ENCODE data around the gene IQCE. TPM values are rescaled to one million over a fixed set of nuclear protein-coding genes. Genes with fewer than 3 reads are reported as not detected.
"Not testable (repeated sequence)": the region's sequence is repeated elsewhere in the genome, so short reads cannot be mapped to it uniquely, and the experiment has no call there.

Gene IQCE
- total and polyA plus RNA-seq, 2 donors (not counting 1 experiment from before 2014, with no cell fraction given) = 5.3 to 8.3 TPM

DNA sequence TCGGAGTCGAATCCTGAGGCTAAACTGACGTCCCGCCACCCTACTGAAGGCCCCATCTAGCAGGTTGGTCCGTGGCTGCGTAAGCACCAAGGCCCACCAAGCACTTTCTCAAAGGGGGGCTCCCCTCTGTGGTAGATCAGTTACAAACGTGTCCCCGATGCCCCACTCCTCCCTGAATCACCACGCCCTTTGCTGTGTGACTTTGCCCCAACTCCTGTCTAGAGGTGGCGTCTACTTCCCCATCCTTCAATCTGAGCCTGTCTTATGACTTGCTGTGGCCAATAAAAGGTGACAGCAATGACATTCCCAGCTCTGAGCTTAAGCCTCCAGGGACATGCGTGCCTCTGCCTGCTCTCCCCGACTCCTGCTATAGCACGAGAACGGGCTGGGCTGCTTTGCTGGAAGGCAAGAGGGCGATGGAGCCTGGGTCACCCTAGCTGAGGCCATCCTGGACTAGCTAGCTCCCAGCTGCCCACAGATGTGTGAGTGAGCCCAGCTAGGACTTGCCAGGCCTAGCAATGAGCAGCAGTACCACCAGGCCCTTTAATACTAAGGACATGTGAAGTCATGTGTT, 26.5 kb upstream of the IQCE start:
- not testable (repeated sequence) for H3K9me3 ChIP-seq (ENCODE audit: control insufficient read depth, insufficient read depth, low read depth, low read length); H3K79me2 ChIP-seq (ENCODE audit: control insufficient read depth, insufficient read depth, low read length); H3K36me3 ChIP-seq (ENCODE audit: control insufficient read depth, insufficient read depth, low read length); H3K9ac ChIP-seq (ENCODE audit: insufficient read depth, low read length); H3K27ac ChIP-seq (ENCODE audit: insufficient read depth, low read length); DNase-seq (ENCODE audit: low read depth in 2 of 2); H4K20me1 ChIP-seq (ENCODE audit: control insufficient read depth, extremely low read depth, insufficient read depth, low read length); H3K4me2 ChIP-seq (ENCODE audit: extremely low read depth, insufficient read depth, low read length); H2AFZ ChIP-seq (ENCODE audit: low read length); H3K4me3 ChIP-seq (replicated peaks in 1 of 4; ENCODE audit: control extremely low read depth in 1 of 4, insufficient read depth in 1 of 4, low read depth in 3 of 4, low read length in 4 of 4); H3K27me3 ChIP-seq (ENCODE audit: control insufficient read depth, insufficient read depth, low read length)
- H3K4me1 ChIP-seq (ENCODE audit: control insufficient read depth, extremely low read depth, insufficient read depth, low read length) = peaks cover 25% of the 10 kb centered on the region

DNA sequence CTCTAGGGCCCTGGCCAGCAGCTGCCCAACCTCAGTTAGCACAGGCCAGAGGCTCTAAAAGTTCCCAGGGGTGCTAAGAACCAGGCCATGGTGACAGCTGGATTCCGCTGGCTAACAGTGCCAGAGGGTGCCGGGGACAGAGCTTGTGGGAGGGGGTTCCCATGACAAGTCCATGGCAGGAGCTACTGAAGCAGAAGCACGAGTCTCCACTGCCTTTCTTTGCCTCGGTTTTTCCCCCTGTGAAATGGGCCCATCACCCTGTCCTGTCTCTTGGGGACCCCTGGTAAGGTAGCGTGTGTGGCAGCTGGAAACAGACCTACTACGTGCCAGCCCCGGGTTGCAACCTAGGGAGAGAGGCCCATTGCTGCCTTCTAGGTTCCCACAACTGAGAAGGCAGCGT, 26.0 kb upstream of the IQCE start:
- not testable (repeated sequence) for H3K36me3 ChIP-seq (ENCODE audit: control insufficient read depth, insufficient read depth, low read length); H2AFZ ChIP-seq (ENCODE audit: low read length); H3K9me3 ChIP-seq (ENCODE audit: control insufficient read depth, insufficient read depth, low read depth, low read length); DNase-seq (ENCODE audit: low read depth in 2 of 2); H3K4me2 ChIP-seq (ENCODE audit: extremely low read depth, insufficient read depth, low read length); H3K27ac ChIP-seq (ENCODE audit: insufficient read depth, low read length); H3K9ac ChIP-seq (ENCODE audit: insufficient read depth, low read length); H3K27me3 ChIP-seq (ENCODE audit: control insufficient read depth, insufficient read depth, low read length); H4K20me1 ChIP-seq (ENCODE audit: control insufficient read depth, extremely low read depth, insufficient read depth, low read length); H3K79me2 ChIP-seq (ENCODE audit: control insufficient read depth, insufficient read depth, low read length); H3K4me3 ChIP-seq (replicated peaks in 1 of 4; ENCODE audit: control extremely low read depth in 1 of 4, insufficient read depth in 1 of 4, low read depth in 3 of 4, low read length in 4 of 4)
- H3K4me1 ChIP-seq (ENCODE audit: control insufficient read depth, extremely low read depth, insufficient read depth, low read length) = peaks cover 21% of the 10 kb centered on the region

DNA sequence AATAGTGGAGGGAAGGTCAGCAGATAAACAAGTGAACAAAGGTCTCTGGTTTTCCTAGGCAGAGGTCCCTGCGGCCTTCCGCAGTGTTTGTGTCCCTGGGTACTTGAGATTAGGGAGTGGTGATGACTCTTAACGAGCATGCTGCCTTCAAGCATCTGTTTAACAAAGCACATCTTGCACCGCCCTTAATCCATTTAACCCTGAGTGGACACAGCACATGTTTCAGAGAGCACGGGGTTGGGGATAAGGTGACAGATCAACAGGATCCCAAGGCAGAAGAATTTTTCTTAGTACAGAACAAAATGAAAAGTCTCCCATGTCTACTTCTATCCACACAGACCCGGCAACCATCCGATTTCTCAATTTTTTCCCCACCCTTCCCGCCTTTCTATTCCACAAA, 25.2 kb upstream of the IQCE start:
- not testable (repeated sequence) for H3K36me3 ChIP-seq (ENCODE audit: control insufficient read depth, insufficient read depth, low read length); H3K27ac ChIP-seq (ENCODE audit: insufficient read depth, low read length); H3K4me2 ChIP-seq (ENCODE audit: extremely low read depth, insufficient read depth, low read length); H2AFZ ChIP-seq (ENCODE audit: low read length); H4K20me1 ChIP-seq (ENCODE audit: control insufficient read depth, extremely low read depth, insufficient read depth, low read length); H3K4me3 ChIP-seq (replicated peaks in 1 of 4; ENCODE audit: control extremely low read depth in 1 of 4, insufficient read depth in 1 of 4, low read depth in 3 of 4, low read length in 4 of 4); H3K79me2 ChIP-seq (ENCODE audit: control insufficient read depth, insufficient read depth, low read length); H3K27me3 ChIP-seq (ENCODE audit: control insufficient read depth, insufficient read depth, low read length); H3K9ac ChIP-seq (ENCODE audit: insufficient read depth, low read length); H3K9me3 ChIP-seq (ENCODE audit: control insufficient read depth, insufficient read depth, low read depth, low read length); DNase-seq (ENCODE audit: low read depth in 2 of 2)
- peaks cover 14% of the 10 kb centered on the region for H3K4me1 ChIP-seq (ENCODE audit: control insufficient read depth, extremely low read depth, insufficient read depth, low read length)

DNA sequence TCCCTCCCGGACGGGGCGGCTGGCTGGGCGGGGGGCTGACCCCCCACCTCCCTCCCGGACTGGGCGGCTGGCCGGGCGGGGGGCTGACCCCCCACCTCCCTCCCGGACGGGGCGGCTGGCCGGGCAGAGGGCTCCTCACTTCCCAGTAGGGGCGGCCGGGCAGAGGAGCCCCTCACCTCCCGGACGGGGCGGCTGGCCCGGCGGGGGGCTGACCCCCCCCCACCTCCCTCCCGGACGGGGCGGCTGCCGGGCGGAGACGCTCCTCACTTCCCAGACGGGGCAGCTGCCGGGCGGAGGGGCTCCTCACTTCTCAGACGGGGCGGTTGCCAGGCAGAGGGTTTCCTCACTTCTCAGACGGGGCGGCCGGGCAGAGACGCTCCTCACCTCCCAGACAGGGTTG, 24.6 kb upstream of the IQCE start:
- not testable (repeated sequence) for H3K27me3 ChIP-seq (ENCODE audit: control insufficient read depth, insufficient read depth, low read length); H2AFZ ChIP-seq (ENCODE audit: low read length); H3K9ac ChIP-seq (ENCODE audit: insufficient read depth, low read length); H4K20me1 ChIP-seq (ENCODE audit: control insufficient read depth, extremely low read depth, insufficient read depth, low read length); DNase-seq (ENCODE audit: low read depth in 2 of 2); H3K4me3 ChIP-seq (replicated peaks in 1 of 4; ENCODE audit: control extremely low read depth in 1 of 4, insufficient read depth in 1 of 4, low read depth in 3 of 4, low read length in 4 of 4); H3K4me2 ChIP-seq (ENCODE audit: extremely low read depth, insufficient read depth, low read length); H3K9me3 ChIP-seq (ENCODE audit: control insufficient read depth, insufficient read depth, low read depth, low read length); H3K27ac ChIP-seq (ENCODE audit: insufficient read depth, low read length); H3K79me2 ChIP-seq (ENCODE audit: control insufficient read depth, insufficient read depth, low read length); H3K36me3 ChIP-seq (ENCODE audit: control insufficient read depth, insufficient read depth, low read length)
- H3K4me1 ChIP-seq (ENCODE audit: control insufficient read depth, extremely low read depth, insufficient read depth, low read length) = peaks cover 13% of the 10 kb centered on the region

DNA sequence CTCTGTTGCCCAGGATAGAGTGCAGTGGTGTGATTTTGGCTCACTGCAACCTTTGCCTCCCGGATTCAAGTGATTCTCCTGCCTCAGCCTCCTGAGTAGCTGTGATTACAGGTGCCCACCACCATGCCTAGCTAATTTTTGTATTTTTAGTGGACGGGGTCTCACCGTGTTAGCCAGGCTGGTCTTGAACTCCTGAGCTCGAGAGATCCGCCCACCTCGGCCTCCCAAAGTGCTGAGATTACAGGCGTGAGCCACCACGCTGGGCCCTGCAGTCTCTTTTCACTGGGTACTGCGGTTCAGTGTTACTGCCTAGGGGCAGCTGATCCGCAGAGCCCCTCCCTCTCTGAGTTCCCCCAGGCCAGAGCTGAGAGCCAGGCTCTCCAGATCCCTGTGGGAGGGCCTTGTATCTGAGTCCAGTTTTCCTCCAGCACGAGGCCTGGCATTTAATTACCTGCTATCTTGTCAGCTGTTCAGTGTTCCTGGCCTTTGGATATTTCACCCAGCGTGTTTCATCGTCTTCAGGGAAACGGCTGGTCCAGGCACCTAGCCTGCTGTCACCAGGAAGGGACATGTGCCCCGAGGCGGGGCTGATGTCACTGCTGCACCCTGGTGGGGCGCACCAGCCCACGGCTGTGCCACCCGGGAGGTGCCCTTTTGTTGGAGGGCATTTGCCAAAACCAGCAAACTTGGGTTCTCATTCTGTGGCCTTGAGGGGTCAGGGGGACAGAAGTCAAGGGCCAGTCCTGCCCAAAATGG, 22.7 kb upstream of the IQCE start:
- H3K4me2 ChIP-seq (ENCODE audit: extremely low read depth, insufficient read depth, low read length); H4K20me1 ChIP-seq (ENCODE audit: control insufficient read depth, extremely low read depth, insufficient read depth, low read length); H3K27ac ChIP-seq (ENCODE audit: insufficient read depth, low read length); DNase-seq (ENCODE audit: low read depth in 2 of 2); H3K4me3 ChIP-seq (replicated peaks in 1 of 4; ENCODE audit: control extremely low read depth in 1 of 4, insufficient read depth in 1 of 4, low read depth in 3 of 4, low read length in 4 of 4); H3K9me3 ChIP-seq (ENCODE audit: control insufficient read depth, insufficient read depth, low read depth, low read length); H2AFZ ChIP-seq (ENCODE audit: low read length); H3K4me1 ChIP-seq (ENCODE audit: control insufficient read depth, extremely low read depth, insufficient read depth, low read length); H3K9ac ChIP-seq (ENCODE audit: insufficient read depth, low read length); H3K27me3 ChIP-seq (ENCODE audit: control insufficient read depth, insufficient read depth, low read length); H3K79me2 ChIP-seq (ENCODE audit: control insufficient read depth, insufficient read depth, low read length): not testable (repeated sequence)
- H3K36me3 ChIP-seq (ENCODE audit: control insufficient read depth, insufficient read depth, low read length) = peaks cover 11% of the 10 kb centered on the region
